PC-9 (cell line): ENCODE data around the gene KLRD1.

ENCODE experiments used
- CTCF ChIP-seq: fragments of 200-600 bp; sonication (generic); conservative IDR thresholded peaks from 2 replicates; pipeline ENCODE4 v1.6.1; 2017; ENCODE audit warnings: mixed run types, antibody characterized with exemption, mild to moderate bottlenecking, moderate library complexity
- EZH2 ChIP-seq: fragments of 200-600 bp; sonication (generic); IDR thresholded peaks from 2 replicates; pipeline ENCODE4 v1.8.0; 2017; ENCODE audit warnings: antibody characterized with exemption, low read depth

GRCh38 chr12:10304161-10304574 lies 3.5 kb upstream of the KLRD1 start:
- TF ChIP-seq CTCF: no peak
- TF ChIP-seq EZH2: no peak
